T-helper 1 cell treated with Interleukin-12 subunit alpha and Interleukin-12 subunit beta and Interleukin-4 antibody, amounts not matched to agents 30 μg/mL and 1 μg/mL, for 36 hours (primary cell): ENCODE results near the gene CHD5.

ENCODE experiments used
- H3K27ac Mint-ChIP-seq: one replicate; pipeline ENCODE4 v1.8.0; 2021; ENCODE audit warnings: mild to moderate bottlenecking, mixed read lengths
- H3K27me3 Mint-ChIP-seq: one replicate; pipeline ENCODE4 v1.8.0; 2021; ENCODE audit warnings: low read depth, mixed read lengths
- H3K36me3 Mint-ChIP-seq: one replicate; pipeline ENCODE4 v1.8.0; 2021; ENCODE audit warnings: low read depth, mixed read lengths
- H3K4me1 Mint-ChIP-seq: one replicate; pipeline ENCODE4 v1.8.0; 2021; ENCODE audit warnings: low read depth, mixed read lengths
- H3K4me3 Mint-ChIP-seq: one replicate; pipeline ENCODE4 v1.8.0; 2021; ENCODE audit warnings: mild to moderate bottlenecking, moderate library complexity, mixed read lengths
- H3K9me3 Mint-ChIP-seq: one replicate; pipeline ENCODE4 v1.8.0; 2021; ENCODE audit warnings: mixed read lengths

The CHD5 gene

GRCh38 chr1:6096243-6097116 is 83.6 kb downstream of the CHD5 start:
- Mint-ChIP-seq H3K9me3 (no peaks in the 10 kb centered on the region), H3K4me3 (no peak overlapping the region), H3K27me3 (no peaks in the 10 kb centered on the region), H3K4me1 (no peaks in the 10 kb centered on the region), H3K36me3 (peaks cover 28% of the 10 kb centered on the region), H3K27ac (no peak overlapping the region)

GRCh38 chr1:6095511-6096242 is 84.4 kb downstream of the CHD5 start:
- H3K4me3 Mint-ChIP-seq: no peak overlapping the region
- H3K27ac Mint-ChIP-seq: no peak overlapping the region
- peaks cover 30% of the 10 kb centered on the region for H3K36me3 Mint-ChIP-seq
- H3K9me3 Mint-ChIP-seq: no peaks in the 10 kb centered on the region
- H3K4me1 Mint-ChIP-seq: no peaks in the 10 kb centered on the region
- no peaks in the 10 kb centered on the region for H3K27me3 Mint-ChIP-seq

GRCh38 chr1:6094801-6095505 is 85.2 kb downstream of the CHD5 start:
- Mint-ChIP-seq H3K27me3 (no peaks in the 10 kb centered on the region), H3K4me1 (no peaks in the 10 kb centered on the region), H3K4me3 (no peak overlapping the region), H3K36me3 (peaks cover 30% of the 10 kb centered on the region), H3K9me3 (no peaks in the 10 kb centered on the region), H3K27ac (no peak overlapping the region)

GRCh38 chr1:6094246-6094645 is 85.9 kb downstream of the CHD5 start:
- H3K36me3 Mint-ChIP-seq: peaks cover 28% of the 10 kb centered on the region
- no peak overlapping the region for H3K27ac Mint-ChIP-seq
- no peaks in the 10 kb centered on the region for H3K9me3 Mint-ChIP-seq
- no peaks in the 10 kb centered on the region for H3K27me3 Mint-ChIP-seq
- H3K4me3 Mint-ChIP-seq: no peak overlapping the region
- H3K4me1 Mint-ChIP-seq: no peaks in the 10 kb centered on the region

GRCh38 chr1:6093611-6094010 is 86.5 kb downstream of the CHD5 start:
- Mint-ChIP-seq H3K36me3 (peaks cover 27% of the 10 kb centered on the region), H3K4me1 (no peaks in the 10 kb centered on the region), H3K27ac (no peak overlapping the region), H3K4me3 (no peak overlapping the region), H3K9me3 (no peaks in the 10 kb centered on the region), H3K27me3 (no peaks in the 10 kb centered on the region)

GRCh38 chr1:6093071-6093470 is 87.0 kb downstream of the CHD5 start:
- no peaks in the 10 kb centered on the region for H3K9me3 Mint-ChIP-seq
- no peak overlapping the region for H3K4me3 Mint-ChIP-seq
- H3K36me3 Mint-ChIP-seq: peaks cover 24% of the 10 kb centered on the region
- H3K4me1 Mint-ChIP-seq: no peaks in the 10 kb centered on the region
- no peak overlapping the region for H3K27ac Mint-ChIP-seq
- H3K27me3 Mint-ChIP-seq: no peaks in the 10 kb centered on the region

- Mint-ChIP-seq H3K27ac (no peak overlapping the region), H3K36me3 (peaks cover 17% of the 10 kb centered on the region)
These were observed 87.9 kb downstream of the CHD5 start for GRCh38 chr1:6092211-6092610.

GRCh38 chr1:6091823-6092109 is 88.4 kb downstream of the CHD5 start:
- H3K4me3 Mint-ChIP-seq: no peak overlapping the region
- peaks cover 20% of the 10 kb centered on the region for H3K36me3 Mint-ChIP-seq
- H3K9me3 Mint-ChIP-seq: no peaks in the 10 kb centered on the region
- H3K4me1 Mint-ChIP-seq: no peaks in the 10 kb centered on the region
- H3K27me3 Mint-ChIP-seq: no peaks in the 10 kb centered on the region
- H3K27ac Mint-ChIP-seq: no peak overlapping the region

More at GRCh38 chr1:6092211-6092610, 87.9 kb downstream of the CHD5 start:
- no peaks in the 10 kb centered on the region for H3K27me3 Mint-ChIP-seq
- no peak overlapping the region for H3K4me3 Mint-ChIP-seq
- no peaks in the 10 kb centered on the region for H3K9me3 Mint-ChIP-seq
- no peaks in the 10 kb centered on the region for H3K4me1 Mint-ChIP-seq

GRCh38 chr1:6090996-6091822 is 88.9 kb downstream of the CHD5 start:
- H3K27ac Mint-ChIP-seq: peak overlapping the region; percentile 4
- peaks cover 21% of the 10 kb centered on the region for H3K36me3 Mint-ChIP-seq
- no peaks in the 10 kb centered on the region for H3K27me3 Mint-ChIP-seq

GRCh38 chr1:6090288-6090687 is 89.8 kb downstream of the CHD5 start:
- Mint-ChIP-seq H3K4me3 (no peak overlapping the region), H3K36me3 (peaks cover 21% of the 10 kb centered on the region), H3K27ac (no peak overlapping the region), H3K4me1 (no peaks in the 10 kb centered on the region), H3K27me3 (no peaks in the 10 kb centered on the region), H3K9me3 (no peaks in the 10 kb centered on the region)

More at GRCh38 chr1:6090996-6091822, 88.9 kb downstream of the CHD5 start:
- no peak overlapping the region for H3K4me3 Mint-ChIP-seq
- no peaks in the 10 kb centered on the region for H3K9me3 Mint-ChIP-seq
- H3K4me1 Mint-ChIP-seq: no peaks in the 10 kb centered on the region

- H3K36me3 Mint-ChIP-seq: peaks cover 24% of the 10 kb centered on the region
- no peaks in the 10 kb centered on the region for H3K4me1 Mint-ChIP-seq
- H3K4me3 Mint-ChIP-seq: no peak overlapping the region
- no peaks in the 10 kb centered on the region for H3K9me3 Mint-ChIP-seq
- H3K27ac Mint-ChIP-seq: no peak overlapping the region
- H3K27me3 Mint-ChIP-seq: no peaks in the 10 kb centered on the region
These were observed 91.2 kb downstream of the CHD5 start for GRCh38 chr1:6088956-6089355.

GRCh38 chr1:6087958-6088357 is 92.2 kb downstream of the CHD5 start:
- no peaks in the 10 kb centered on the region for H3K4me1 Mint-ChIP-seq
- H3K4me3 Mint-ChIP-seq: no peak overlapping the region
- H3K9me3 Mint-ChIP-seq: no peaks in the 10 kb centered on the region
- H3K36me3 Mint-ChIP-seq: peaks cover 18% of the 10 kb centered on the region
- no peak overlapping the region for H3K27ac Mint-ChIP-seq
- H3K27me3 Mint-ChIP-seq: no peaks in the 10 kb centered on the region

GRCh38 chr1:6087377-6087772 is 92.7 kb downstream of the CHD5 start:
- H3K36me3 Mint-ChIP-seq: peaks cover 17% of the 10 kb centered on the region
- H3K27ac Mint-ChIP-seq: no peak overlapping the region
- no peaks in the 10 kb centered on the region for H3K27me3 Mint-ChIP-seq
- no peaks in the 10 kb centered on the region for H3K9me3 Mint-ChIP-seq
- no peaks in the 10 kb centered on the region for H3K4me1 Mint-ChIP-seq
- H3K4me3 Mint-ChIP-seq: no peak overlapping the region

- Mint-ChIP-seq H3K27me3 (no peaks in the 10 kb centered on the region), H3K4me3 (no peak overlapping the region), H3K4me1 (no peaks in the 10 kb centered on the region), H3K27ac (peak overlapping the region; percentile 13), H3K36me3 (peaks cover 16% of the 10 kb centered on the region), H3K9me3 (no peaks in the 10 kb centered on the region)
These were observed 93.3 kb downstream of the CHD5 start for GRCh38 chr1:6086762-6087376.
